Activated CD8-positive, alpha-beta T cell treated with anti-CD3 and anti-CD28 coated beads for 36 hours (primary cell): ENCODE measurements around the gene C11orf16. TPM values are rescaled to one million over a fixed set of nuclear protein-coding genes. Genes with fewer than 3 reads are reported as not detected.

Experiments
- ATAC-seq: fragments of 200-7000 bp; cut with Tn5 transposase; one replicate; pipeline ENCODE4 v1.10.0; 2021; ENCODE audit warnings: mild to moderate bottlenecking, moderate library complexity
- CTCF ChIA-PET: fragments of 350-600 bp; sonication (Branson Sonifier 250); formaldehyde crosslinking; loops from one replicate; lab custom pipeline; 2021; ENCODE audit warnings: antibody characterized with exemption; lab: Charles Lee
- POLR2A ChIA-PET: fragments of 350-600 bp; sonication (Branson Sonifier 250); formaldehyde crosslinking; loops from one replicate; lab custom pipeline; 2021; ENCODE audit warnings: antibody characterized with exemption; lab: Charles Lee
- DNase-seq: peaks from one replicate; pipeline ENCODE4 v3.0.0-alpha.2; 2020
- H3K27ac Mint-ChIP-seq: one replicate; pipeline ENCODE4 v1.8.0; 2021; ENCODE audit warnings: mild to moderate bottlenecking, mixed read lengths
- H3K27me3 Mint-ChIP-seq: one replicate; pipeline ENCODE4 v1.8.0; 2021; ENCODE audit warnings: mixed read lengths
- H3K36me3 Mint-ChIP-seq: one replicate; pipeline ENCODE4 v1.8.0; 2021; ENCODE audit warnings: low read depth, mixed read lengths
- H3K4me1 Mint-ChIP-seq: one replicate; pipeline ENCODE4 v1.8.0; 2021; ENCODE audit warnings: low read depth, mixed read lengths
- H3K4me3 Mint-ChIP-seq: one replicate; pipeline ENCODE4 v1.8.0; 2021; ENCODE audit warnings: mild to moderate bottlenecking, moderate library complexity, mixed read lengths
- H3K9me3 Mint-ChIP-seq: one replicate; pipeline ENCODE4 v1.8.0; 2021; ENCODE audit warnings: mixed read lengths
- CTCF ChIP-seq: fragments of 200-600 bp; IDR thresholded peaks from one replicate; pipeline ENCODE4 v1.8.0; 2022; ENCODE audit warnings: antibody characterized with exemption, mild to moderate bottlenecking
- intact Hi-C: fragments of 100-400 bp; cut with micrococcal nuclease; formaldehyde crosslinking; loops from one replicate; pipeline ENCODE4 v1.10.0; 2022
- total RNA-seq, 2 experiments: library from RNA; stranded (reverse); gene quantifications; one replicate each; pipeline ENCODE4 v1.2.3, GENCODE V29; 2021

C11orf16 gene
- total RNA-seq, 2 experiments from 2014 or later = not detected

GRCh38 chr11:8962841-8963240, 30.1 kb upstream of the C11orf16 start:
- TF ChIP-seq CTCF = no peak
- no peaks in the 10 kb centered on the region for H3K27me3 Mint-ChIP-seq
- H3K4me1 Mint-ChIP-seq = peaks cover 34% of the 10 kb centered on the region
- no peaks in the 10 kb centered on the region for H3K9me3 Mint-ChIP-seq
- ChIA-PET POLR2A (interaction anchor here (0.9 to 3.0 kb wide), 3 partner anchors 51 to 280 kb away, joined by 3 to 16 read pairs (median 6); partner anchors contain the start of genes RPL27A and TRIM66), CTCF (interaction anchor here (1.3 to 3.0 kb wide), 5 partner anchors 48 to 175 kb away, joined by 3 to 20 read pairs (median 4); no protein-coding TSS in a partner anchor)
- no peaks in the 10 kb centered on the region for H3K36me3 Mint-ChIP-seq
- intact Hi-C loops = loop anchor here (5.0 kb wide), 2 partner anchors 51 to 276 kb away; partner anchors contain the start of gene AKIP1
- ATAC-seq (no peak), DNase-seq (no peak)
- H3K27ac Mint-ChIP-seq = peak overlapping the region; percentile 89
- H3K4me3 Mint-ChIP-seq = peak overlapping the region; percentile 94

- intact Hi-C loops = loop anchor here (5.0 kb wide), 2 partner anchors 49 to 274 kb away; partner anchors contain the start of gene AKIP1
- no peak for DNase-seq
- peaks cover 42% of the 10 kb centered on the region for H3K4me1 Mint-ChIP-seq
- ATAC-seq = no peak
- no peak overlapping the region for H3K4me3 Mint-ChIP-seq
- POLR2A ChIA-PET = interaction anchor here (1.8 kb wide), 1 partner anchor 270 kb away, joined by 4 read pairs; no protein-coding TSS in a partner anchor
- H3K36me3 Mint-ChIP-seq = peaks cover 5% of the 10 kb centered on the region
- no peaks in the 10 kb centered on the region for H3K9me3 Mint-ChIP-seq
- CTCF ChIA-PET = interaction anchor here (0.8 to 3.3 kb wide), 9 partner anchors 9 to 573 kb away, joined by 3 to 33 read pairs (median 3); partner anchors contain the start of gene AKIP1
- no peak for TF ChIP-seq CTCF
- H3K27me3 Mint-ChIP-seq = no peaks in the 10 kb centered on the region
- no peak overlapping the region for H3K27ac Mint-ChIP-seq
Measured at GRCh38 chr11:8961401-8961800, 28.7 kb upstream of the C11orf16 start.

GRCh38 chr11:8959546-8960166, 26.9 kb upstream of the C11orf16 start:
- DNase-seq (peak; percentile 53), ATAC-seq (peak; percentile 21)
- Mint-ChIP-seq H3K27me3 (no peaks in the 10 kb centered on the region), H3K4me1 (peaks cover 37% of the 10 kb centered on the region), H3K27ac (no peak overlapping the region), H3K9me3 (no peaks in the 10 kb centered on the region), H3K4me3 (no peak overlapping the region), H3K36me3 (peaks cover 11% of the 10 kb centered on the region)
- ChIA-PET CTCF (interaction anchor here (0.6 to 3.3 kb wide), 34 partner anchors 10 to 767 kb away, joined by 3 to 43 read pairs (median 4); partner anchors contain the start of genes AKIP1, ASCL3, RPL27A and TRIM66), POLR2A (interaction anchor here (1.1 kb wide), 1 partner anchor 44 kb away, joined by 3 read pairs; no protein-coding TSS in a partner anchor)
- peak; percentile 59 for TF ChIP-seq CTCF
- intact Hi-C loops = loop anchor here (5.0 kb wide), 2 partner anchors 47 to 272 kb away; partner anchors contain the start of gene AKIP1

- Mint-ChIP-seq H3K36me3 (peaks cover 21% of the 10 kb centered on the region), H3K9me3 (no peaks in the 10 kb centered on the region), H3K4me3 (no peak overlapping the region), H3K4me1 (peaks cover 29% of the 10 kb centered on the region), H3K27ac (peak overlapping the region; percentile 1), H3K27me3 (no peaks in the 10 kb centered on the region)
- DNase-seq (peak; percentile 22), ATAC-seq (peak; percentile 60)
- intact Hi-C loops = no loop called here
- no peak for TF ChIP-seq CTCF
- ChIA-PET POLR2A (no interaction called here), CTCF (interaction anchor here (1.3 to 1.5 kb wide), 2 partner anchors 43 to 143 kb away, joined by 3 to 4 read pairs; no protein-coding TSS in a partner anchor)
Measured at GRCh38 chr11:8956860-8957259, 24.1 kb upstream of the C11orf16 start.
